Gastrocnemius medialis (tissue), 4 donors: ENCODE measurements around the gene MRPS30. TPM values are rescaled to one million over a fixed set of nuclear protein-coding genes. Genes with fewer than 3 reads are reported as not detected.
"Not testable (repeated sequence)": the region's sequence is repeated elsewhere in the genome, so short reads cannot be mapped to it uniquely, and the experiment has no call there.

Source experiments
- ATAC-seq, 2 donors: fragments of 150-250 bp; one replicate each; pipeline ENCODE4 v1.9.1; 2016
- DNase-seq, 2 donors: peaks; one replicate each; pipeline ENCODE4 v3.0.0-alpha.2; 2019
- H3K27ac ChIP-seq, 4 donors: fragments of 200-600 bp; sonication (generic); 1 replicate in 1 of 4; 2 replicates in 3 of 4; pipeline ENCODE4 v1.5.1; 2016 to 2018; ENCODE audit warnings: mild to moderate bottlenecking in 2 of 4, moderate library complexity in 1 of 4
- H3K27me3 ChIP-seq, 3 donors: fragments of 200-600 bp; sonication (generic) in 2 of 3; 1 replicate in 1 of 3; 2 replicates in 2 of 3; pipeline versions ENCODE4 v1.5.1 to v1.6.0; 2016 to 2019; ENCODE audit warnings: mild to moderate bottlenecking in 1 of 3, moderate library complexity in 1 of 3
- H3K36me3 ChIP-seq, 2 donors: fragments of 200-600 bp; sonication (generic) in 1 of 2; one replicate each; pipeline ENCODE4 v1.5.1; 2017 to 2018
- H3K4me1 ChIP-seq, 2 donors: fragments of 200-600 bp; sonication (generic) in 1 of 2; one replicate each; pipeline ENCODE4 v1.5.1; 2016 to 2017; ENCODE audit warnings: mild to moderate bottlenecking in 2 of 2
- H3K4me3 ChIP-seq, 4 donors: fragments of 200-600 bp; sonication (generic) in 3 of 4; 1 replicate in 1 of 4; 2 replicates in 3 of 4; pipeline ENCODE4 v1.5.1; 2016 to 2019; ENCODE audit warnings: mild to moderate bottlenecking in 2 of 4
- H3K9me3 ChIP-seq, 3 donors: fragments of 200-600 bp; sonication (generic) in 2 of 3; 1 replicate in 1 of 3; 2 replicates in 2 of 3; pipeline ENCODE4 v1.5.1; 2016 to 2019
- CTCF ChIP-seq, 5 experiments: fragments of 450-650 bp in 3 of 5; fragments of 200-600 bp in 2 of 5; sonication (generic) in 2 of 5; IDR thresholded peaks in 4 of 5; conservative IDR thresholded peaks in 1 of 5; 1 replicate in 4 of 5; 2 replicates in 1 of 5; pipeline ENCODE4 v1.5.1; 2016 to 2019; ENCODE audit warnings: antibody characterized with exemption in 5 of 5, mild to moderate bottlenecking in 3 of 5, moderate library complexity in 3 of 5
- POLR2A ChIP-seq, 2 donors: fragments of 450-650 bp; IDR thresholded peaks; one replicate each; pipeline ENCODE4 v1.6.1; 2017; ENCODE audit warnings: antibody characterized with exemption in 2 of 2, mild to moderate bottlenecking in 2 of 2, moderate library complexity in 2 of 2
- in situ Hi-C, 4 donors: fragments of 200-750 bp; cut with MboI; loops; one replicate each; pipeline versions ENCODE4 v1.15.0 to v1.8.0; 2017; ENCODE audit warnings: low sequenced_read_pairs in 4 of 4
- intact Hi-C: fragments of 100-400 bp; cut with DNase I; formaldehyde crosslinking; loops from one replicate; pipeline ENCODE4 v1.15.1; 2023; ENCODE audit warnings: low total_unique reads
- total RNA-seq, 4 donors: library from RNA; depleted of rRNA; stranded (reverse); fragments of >200 nt; gene quantifications; one replicate each; pipeline versions ENCODE4 v1.1.0 to v1.2.3, GENCODE V29; 2016

MRPS30 gene
- total RNA-seq = 100 to 1,000 TPM in 3 of 4 donors, 10 to 100 TPM in 1; 95.2 to 141 (median 116) TPM

DNA sequence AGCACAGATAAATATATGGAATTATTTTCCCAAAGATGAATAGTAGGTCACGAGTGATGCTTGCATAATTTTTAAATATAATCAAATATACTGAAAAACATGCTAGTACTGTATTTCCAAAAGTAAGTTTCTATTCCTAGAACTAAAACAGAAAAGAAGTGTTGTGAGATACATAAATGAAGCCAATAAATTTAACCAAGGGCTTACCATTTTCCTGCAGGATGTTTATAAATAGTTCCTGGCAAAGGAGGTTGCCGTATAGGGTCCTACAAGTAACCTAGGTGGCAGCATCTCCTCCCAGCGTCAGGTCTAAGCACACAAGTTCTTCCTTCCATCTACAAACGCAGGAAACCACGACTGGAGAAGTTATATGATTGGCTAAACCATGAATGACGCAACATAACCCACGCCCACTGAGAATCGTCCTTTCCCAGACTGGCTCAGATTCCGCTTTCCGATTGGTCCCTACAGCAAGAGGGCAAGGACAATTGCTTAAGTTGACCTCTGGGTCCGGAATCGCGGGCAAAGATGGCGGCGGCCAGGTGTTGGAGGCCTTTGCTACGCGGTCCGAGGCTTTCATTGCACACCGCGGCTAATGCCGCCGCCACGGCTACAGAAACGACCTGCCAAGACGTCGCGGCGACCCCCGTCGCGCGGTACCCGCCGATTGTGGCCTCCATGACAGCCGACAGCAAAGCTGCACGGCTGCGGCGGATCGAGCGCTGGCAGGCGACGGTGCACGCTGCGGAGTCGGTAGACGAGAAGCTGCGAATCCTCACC, at the start of gene MRPS30:
Gene MRPS30 (plus strand): TSS at position 513 of the 780 bp plus-strand sequence. CDS start 16 bp downstream, at position 529.
- intact Hi-C loops (no loop called here), in situ Hi-C loops (loop anchor here in 1 of 4 donors (25.0 kb wide), 1 partner anchor 1321 kb away; the partner anchor contains the start of gene TMEM267)
- H3K4me3 ChIP-seq = peak within 1 kb of the TSS; percentile 77 to 100 (median 98)

GRCh38 chr5:44769200-44769876, 39.4 kb upstream of the MRPS30 start:
- in situ Hi-C loops (no loop called here), intact Hi-C loops (no loop called here)
- Histone ChIP-seq H3K4me3 (no peak overlapping the region), H3K27me3 (no peaks in the 10 kb centered on the region), H3K9me3 (no peaks in the 10 kb centered on the region), H3K4me1 (no peaks in the 10 kb centered on the region), H3K27ac (no peak overlapping the region), H3K36me3 (no peaks in the 10 kb centered on the region)
- ATAC-seq (no peak), DNase-seq (no peak)
- TF ChIP-seq CTCF (IDR thresholded peaks at IDR 0.05 in 4 of 5, conservative IDR thresholded peaks at IDR 0.05 in 1 of 5) (no peak), POLR2A (IDR thresholded peaks at IDR 0.05) (no peak)

More for the DNA sequence above, at the start of gene MRPS30:
- ATAC-seq (peak; percentile 99 to 100), DNase-seq (peak; percentile 95 to 96)
- H3K9me3 ChIP-seq = no peaks in the 10 kb centered on the region
- no peaks in the 10 kb centered on the region for H3K27me3 ChIP-seq
- TF ChIP-seq CTCF (IDR thresholded peaks at IDR 0.05 in 4 of 5, conservative IDR thresholded peaks at IDR 0.05 in 1 of 5) = peak in 2 of 5 experiments; percentile 22 to 23
- TF ChIP-seq POLR2A (IDR thresholded peaks at IDR 0.05) = peak; percentile 63 to 67
- H3K4me1 ChIP-seq = peaks cover 21% of the 10 kb centered on the region in 2 donors
- peaks cover 0 to 26% of the 10 kb centered on the region in 2 donors for H3K36me3 ChIP-seq
- H3K27ac ChIP-seq = peak within 1 kb of the TSS; percentile 85 to 96 (median 92)

DNA sequence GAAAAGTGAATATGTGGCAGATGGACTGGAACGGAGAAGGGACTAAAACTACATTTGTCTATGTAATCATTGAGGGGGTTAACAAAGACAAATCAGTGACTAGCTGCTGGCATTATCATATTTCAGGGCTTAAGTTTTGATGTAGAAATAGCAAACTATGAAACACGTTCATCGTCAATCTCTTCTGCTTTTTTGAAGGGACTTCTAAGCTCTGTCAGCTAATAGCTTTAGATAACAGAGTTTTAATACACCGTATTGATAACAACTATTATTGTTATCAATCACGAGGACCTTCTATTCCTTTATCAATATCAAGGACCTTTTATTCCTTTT, 38.9 kb upstream of the MRPS30 start:
- DNase-seq (no peak), ATAC-seq (no peak)
- Histone ChIP-seq H3K36me3 (no peaks in the 10 kb centered on the region), H3K4me3 (no peak overlapping the region), H3K27ac (no peak overlapping the region), H3K4me1 (no peaks in the 10 kb centered on the region), H3K27me3 (no peaks in the 10 kb centered on the region), H3K9me3 (no peaks in the 10 kb centered on the region)
- intact Hi-C loops = loop anchor here (10.0 kb wide), 1 partner anchor 1035 kb away; no protein-coding TSS in a partner anchor
- TF ChIP-seq CTCF (IDR thresholded peaks at IDR 0.05 in 4 of 5, conservative IDR thresholded peaks at IDR 0.05 in 1 of 5) (no peak), POLR2A (IDR thresholded peaks at IDR 0.05) (no peak)
- in situ Hi-C loops = loop anchor here in 1 of 4 donors (10.0 kb wide), 1 partner anchor 235 kb away; no protein-coding TSS in a partner anchor

- no peak overlapping the region for H3K27ac ChIP-seq
- ATAC-seq = no peak
- in situ Hi-C loops = loop anchor here in 1 of 4 donors (10.0 kb wide), 1 partner anchor 236 kb away; no protein-coding TSS in a partner anchor
Observed at GRCh38 chr5:44770780-44771717, 37.7 kb upstream of the MRPS30 start.

GRCh38 chr5:44772397-44772796, 36.4 kb upstream of the MRPS30 start:
- H3K4me1 ChIP-seq, H3K4me3 ChIP-seq, ATAC-seq, H3K9me3 ChIP-seq, H3K27me3 ChIP-seq, H3K27ac ChIP-seq, DNase-seq, H3K36me3 ChIP-seq: not testable (repeated sequence)
- in situ Hi-C loops = loop anchor here in 1 of 4 donors (10.0 kb wide), 1 partner anchor 238 kb away; no protein-coding TSS in a partner anchor
- intact Hi-C loops = loop anchor here (10.0 kb wide), 1 partner anchor 1038 kb away; no protein-coding TSS in a partner anchor

More at GRCh38 chr5:44770780-44771717, 37.7 kb upstream of the MRPS30 start:
- no peaks in the 10 kb centered on the region for H3K4me1 ChIP-seq
- intact Hi-C loops = loop anchor here (10.0 kb wide), 1 partner anchor 1036 kb away; no protein-coding TSS in a partner anchor
- no peaks in the 10 kb centered on the region for H3K27me3 ChIP-seq
- H3K36me3 ChIP-seq = no peaks in the 10 kb centered on the region
- DNase-seq = no peak
- TF ChIP-seq CTCF (IDR thresholded peaks at IDR 0.05 in 4 of 5, conservative IDR thresholded peaks at IDR 0.05 in 1 of 5) = no peak
- TF ChIP-seq POLR2A (IDR thresholded peaks at IDR 0.05) = no peak
- no peak overlapping the region for H3K4me3 ChIP-seq
- no peaks in the 10 kb centered on the region for H3K9me3 ChIP-seq
